Colonic mucosa (tissue), 4 donors: Measurements from ENCODE around the gene FAM24B. TPM values are rescaled to one million over a fixed set of nuclear protein-coding genes. Genes with fewer than 3 reads are reported as not detected.

ENCODE experiments used
- DNase-seq: peaks from one replicate; pipeline ENCODE4 v3.0.0-alpha.2; 2020
- H3K27ac ChIP-seq: fragments of 200-600 bp; one replicate; pipeline ENCODE4 v1.8.0; 2021
- H3K27me3 ChIP-seq: fragments of 200-600 bp; one replicate; pipeline ENCODE4 v1.8.0; 2021
- H3K36me3 ChIP-seq: fragments of 200-600 bp; one replicate; pipeline ENCODE4 v1.8.0; 2021
- H3K4me1 ChIP-seq: fragments of 200-600 bp; one replicate; pipeline ENCODE4 v1.8.0; 2021; ENCODE audit warnings: mild to moderate bottlenecking
- H3K4me3 ChIP-seq: fragments of 200-600 bp; one replicate; pipeline ENCODE4 v1.8.0; 2021
- H3K9ac ChIP-seq, 2 donors: one replicate each; pipeline ENCODE4 v1.7.0; 2013; ENCODE audit warnings: control low read depth in 2 of 2, low read depth in 2 of 2, low read length in 2 of 2
- H3K9me3 ChIP-seq: fragments of 200-600 bp; one replicate; pipeline ENCODE4 v1.8.0; 2021
- CTCF ChIP-seq: fragments of 200-600 bp; IDR thresholded peaks from one replicate; pipeline ENCODE4 v1.8.0; 2022; ENCODE audit warnings: antibody characterized with exemption, mild to moderate bottlenecking
- intact Hi-C: fragments of 100-400 bp; cut with DNase I; formaldehyde crosslinking; loops from one replicate; pipeline ENCODE4 v1.14.1; 2022
- total RNA-seq, 2 donors: library from RNA; stranded (reverse); fragmentation: NEBNext Ultra II Directional in 1 of 2; extraction: Animal tissue kit (Norgen Biotek cat#: 25700) in 1 of 2; gene quantifications; one replicate each; pipeline ENCODE4 v1.2.1, GENCODE V29; 2021
- donor health status: healthy.
- donor health status: DM: no; HTN: no; CAD: no.
- donor health status: DM: no; HTN: no; CAD: no.

Gene FAM24B
- total RNA-seq, 2 donors from 2014 or later: 4.3 to 6.8 TPM

GRCh38 chr10:122894261-122894944 is 15.0 kb upstream of the FAM24B start:
- Histone ChIP-seq H3K27ac (no peak overlapping the region), H3K4me1 (no peaks in the 10 kb centered on the region), H3K9me3 (no peaks in the 10 kb centered on the region), H3K4me3 (no peak overlapping the region), H3K27me3 (no peaks in the 10 kb centered on the region), H3K36me3 (no peaks in the 10 kb centered on the region), H3K9ac (no peak overlapping the region)
- no peak for TF ChIP-seq CTCF
- no peak for DNase-seq
- intact Hi-C loops: no loop called here

GRCh38 chr10:122884166-122884565 is 4.8 kb upstream of the FAM24B start:
- no peak for TF ChIP-seq CTCF
- H3K4me3 ChIP-seq: no peak overlapping the region
- intact Hi-C loops: no loop called here

GRCh38 chr10:122882766-122883165 is 3.4 kb upstream of the FAM24B start:
- H3K9ac ChIP-seq: no peak overlapping the region
- intact Hi-C loops: no loop called here
- no peaks in the 10 kb centered on the region for H3K4me1 ChIP-seq
- H3K27me3 ChIP-seq: no peaks in the 10 kb centered on the region
- H3K27ac ChIP-seq: no peak overlapping the region
- H3K36me3 ChIP-seq: no peaks in the 10 kb centered on the region
- H3K9me3 ChIP-seq: no peaks in the 10 kb centered on the region
- TF ChIP-seq CTCF: no peak
- no peak overlapping the region for H3K4me3 ChIP-seq
- DNase-seq: no peak

More at GRCh38 chr10:122884166-122884565, 4.8 kb upstream of the FAM24B start:
- Histone ChIP-seq H3K9me3 (no peaks in the 10 kb centered on the region), H3K36me3 (no peaks in the 10 kb centered on the region), H3K27me3 (no peaks in the 10 kb centered on the region), H3K4me1 (no peaks in the 10 kb centered on the region), H3K27ac (no peak overlapping the region), H3K9ac (no peak overlapping the region)
- DNase-seq: no peak

GRCh38 chr10:122878799-122879338 is 512 bp downstream of the FAM24B start:
- H3K36me3 ChIP-seq: no peaks in the 10 kb centered on the region
- H3K27ac ChIP-seq: peak overlapping the region; percentile 64
- TF ChIP-seq CTCF: no peak
- H3K4me1 ChIP-seq: no peaks in the 10 kb centered on the region
- no peak for DNase-seq
- peak overlapping the region; percentile 54 to 65 for H3K9ac ChIP-seq
- intact Hi-C loops: no loop called here
- peak overlapping the region; percentile 67 for H3K4me3 ChIP-seq
- H3K9me3 ChIP-seq: no peaks in the 10 kb centered on the region
- H3K27me3 ChIP-seq: no peaks in the 10 kb centered on the region

- no peak overlapping the region for H3K27ac ChIP-seq
- H3K9ac ChIP-seq: no peak overlapping the region
- no peaks in the 10 kb centered on the region for H3K4me1 ChIP-seq
- H3K36me3 ChIP-seq: no peaks in the 10 kb centered on the region
- no peaks in the 10 kb centered on the region for H3K27me3 ChIP-seq
- H3K9me3 ChIP-seq: no peaks in the 10 kb centered on the region
- TF ChIP-seq CTCF: no peak
- intact Hi-C loops: no loop called here
- H3K4me3 ChIP-seq: no peak overlapping the region
- DNase-seq: no peak
Observed at GRCh38 chr10:122877264-122877663, 2.1 kb downstream of the FAM24B start.
